H9 (cell line): ENCODE results near the gene ARHGAP15. TPM values are rescaled to one million over a fixed set of nuclear protein-coding genes. Genes with fewer than 3 reads are reported as not detected.

Experiments used
- DNase-seq: peaks from one replicate; pipeline ENCODE4 v3.0.0-alpha.2; 2017
- H2AFZ ChIP-seq: one replicate; pipeline ENCODE4 v1.6.1; 2013; ENCODE audit warnings: mild to moderate bottlenecking, low read length, control low read depth, moderate library complexity
- H2AK5ac ChIP-seq: 2 replicates; pipeline ENCODE4 v1.6.1; 2013; ENCODE audit warnings: low read length, control low read depth, mixed read lengths; ENCODE audit not compliant: insufficient read length
- H2BK120ac ChIP-seq: one replicate; pipeline ENCODE4 v1.6.1; 2013; ENCODE audit warnings: low read depth, mild to moderate bottlenecking, low read length, control low read depth, inconsistent platforms; ENCODE audit not compliant: poor library complexity, severe bottlenecking
- H2BK12ac ChIP-seq: 2 replicates; pipeline ENCODE4 v1.6.1; 2013; ENCODE audit warnings: low read length, control low read depth, mixed read lengths, low read depth; ENCODE audit not compliant: insufficient read length
- H2BK15ac ChIP-seq: 2 replicates; pipeline ENCODE4 v1.6.1; 2013; ENCODE audit warnings: low read depth, low read length, control low read depth
- H2BK20ac ChIP-seq: one replicate; pipeline ENCODE4 v1.6.1; 2013; ENCODE audit warnings: low read depth, mild to moderate bottlenecking, low read length, control low read depth, inconsistent platforms; ENCODE audit not compliant: poor library complexity, severe bottlenecking
- H2BK5ac ChIP-seq: 2 replicates; pipeline ENCODE4 v1.6.1; 2013; ENCODE audit warnings: low read length, control low read depth, mixed read lengths; ENCODE audit not compliant: insufficient read length
- H3K14ac ChIP-seq: 2 replicates; pipeline ENCODE4 v1.6.1; 2013; ENCODE audit warnings: low read length, control low read depth; ENCODE audit not compliant: insufficient read depth
- H3K18ac ChIP-seq: 2 replicates; pipeline ENCODE4 v1.6.1; 2013; ENCODE audit warnings: low read depth, mild to moderate bottlenecking, mixed read lengths, low read length, control low read depth; ENCODE audit not compliant: insufficient read length
- H3K23ac ChIP-seq: 2 replicates; pipeline ENCODE4 v1.6.1; 2013; ENCODE audit warnings: low read length, control low read depth, mixed read lengths, low read depth; ENCODE audit not compliant: insufficient read length
- H3K23me2 ChIP-seq: 2 replicates; pipeline ENCODE4 v1.6.1; 2013; ENCODE audit warnings: low read depth, mild to moderate bottlenecking, mixed read lengths, low read length, control low read depth; ENCODE audit not compliant: insufficient read length, poor library complexity, severe bottlenecking
- H3K27ac ChIP-seq: 2 replicates; pipeline ENCODE4 v1.5.1; 2013; ENCODE audit warnings: low read length, control low read depth, mixed read lengths, low read depth; ENCODE audit not compliant: insufficient read length
- H3K27me3 ChIP-seq: 2 replicates; pipeline ENCODE4 v1.6.1; 2013; ENCODE audit warnings: low read length, control low read depth, inconsistent platforms; ENCODE audit not compliant: insufficient read depth
- H3K4ac ChIP-seq: 2 replicates; pipeline ENCODE4 v1.6.1; 2013; ENCODE audit warnings: low read depth, mild to moderate bottlenecking, control low read depth, inconsistent platforms, low read length, moderate library complexity
- H3K4me1 ChIP-seq: 2 replicates; pipeline ENCODE4 v1.6.1; 2013; ENCODE audit warnings: low read length, control low read depth, inconsistent platforms; ENCODE audit not compliant: insufficient read depth
- H3K4me2 ChIP-seq: 2 replicates; pipeline ENCODE4 v1.6.1; 2013; ENCODE audit warnings: low read length, control low read depth, mixed read lengths; ENCODE audit not compliant: insufficient read length, insufficient read depth
- H3K56ac ChIP-seq: 2 replicates; pipeline ENCODE4 v1.6.1; 2013; ENCODE audit warnings: low read depth, mild to moderate bottlenecking, mixed read lengths, low read length, control low read depth; ENCODE audit not compliant: insufficient read length
- H3K79me1 ChIP-seq: 2 replicates; pipeline ENCODE4 v1.6.1; 2013; ENCODE audit warnings: low read depth, mild to moderate bottlenecking, moderate library complexity, low read length, control low read depth, inconsistent platforms; ENCODE audit not compliant: insufficient read depth, poor library complexity, severe bottlenecking
- H3K79me2 ChIP-seq: 2 replicates; pipeline ENCODE4 v1.6.1; 2013; ENCODE audit warnings: low read length, control low read depth, inconsistent platforms; ENCODE audit not compliant: insufficient read depth
- H3K9ac ChIP-seq: 2 replicates; pipeline ENCODE4 v1.6.1; 2013; ENCODE audit warnings: low read length, control low read depth, mixed read lengths; ENCODE audit not compliant: insufficient read length; ENCODE audit errors: extremely low read depth
- H3K9me3 ChIP-seq: one replicate; pipeline ENCODE4 v1.6.1; 2013; ENCODE audit warnings: low read depth, low read length, inconsistent platforms; ENCODE audit not compliant: control insufficient read depth
- H3T11ph ChIP-seq: one replicate; pipeline ENCODE4 v1.6.1; 2013; ENCODE audit warnings: mild to moderate bottlenecking, low read length, control low read depth, inconsistent platforms
- H4K20me1 ChIP-seq: one replicate; pipeline ENCODE4 v1.6.1; 2013; ENCODE audit not compliant: control insufficient read depth, insufficient read length, insufficient read depth
- H4K5ac ChIP-seq: 2 replicates; pipeline ENCODE4 v1.6.1; 2013; ENCODE audit warnings: low read depth, mild to moderate bottlenecking, mixed read lengths, low read length, control low read depth; ENCODE audit not compliant: insufficient read length
- H4K8ac ChIP-seq: replicated peaks from 2 replicates; pipeline ENCODE4 v1.6.1; 2013; ENCODE audit warnings: low read length, control low read depth, mixed read lengths, low read depth; ENCODE audit not compliant: insufficient read length
- H4K91ac ChIP-seq: 2 replicates; pipeline ENCODE4 v1.6.1; 2013; ENCODE audit warnings: low read depth, mild to moderate bottlenecking, moderate library complexity, mixed read lengths, low read length, control low read depth; ENCODE audit not compliant: insufficient read length
- H3K27ac Mint-ChIP-seq, 3 experiments: 2 replicates in 2 of 3; 3 replicates in 1 of 3; pipeline ENCODE4 v1.8.0; 2020 to 2021; ENCODE audit warnings: mixed read lengths in 3 of 3, mild to moderate bottlenecking in 1 of 3, moderate library complexity in 1 of 3
- H3K27me3 Mint-ChIP-seq: 2 replicates; pipeline ENCODE4 v1.8.0; 2021; ENCODE audit warnings: low read depth, mild to moderate bottlenecking, moderate library complexity, mixed read lengths
- H3K36me3 Mint-ChIP-seq, 3 experiments: 2 replicates in 2 of 3; 3 replicates in 1 of 3; pipeline ENCODE4 v1.8.0; 2020 to 2021; ENCODE audit warnings: low read depth in 3 of 3, mixed read lengths in 3 of 3; ENCODE audit not compliant: insufficient read depth in 1 of 3
- H3K4me1 Mint-ChIP-seq, 2 experiments: 2 replicates each; pipeline ENCODE4 v1.8.0; 2020; ENCODE audit warnings: mixed read lengths in 2 of 2
- H3K4me3 Mint-ChIP-seq, 2 experiments: 2 replicates in 1 of 2; 3 replicates in 1 of 2; pipeline ENCODE4 v1.8.0; 2020 to 2021; ENCODE audit warnings: mild to moderate bottlenecking in 2 of 2, mixed read lengths in 2 of 2, moderate library complexity in 1 of 2
- H3K9me3 Mint-ChIP-seq, 2 experiments: 2 replicates in 1 of 2; 3 replicates in 1 of 2; pipeline ENCODE4 v1.8.0; 2020; ENCODE audit warnings: mild to moderate bottlenecking in 2 of 2, mixed read lengths in 2 of 2, moderate library complexity in 1 of 2
- WGBS: extraction: QIAGEN DNeasy Blood & Tissue Kit; methylation state at CpG from one replicate; pipeline ENCODE4 v1.1.7; 2013; ENCODE audit warnings: missing lambda C conversion rate, low lambda C conversion rate, mixed read lengths; ENCODE audit not compliant: insufficient read length; ENCODE audit errors: extremely low coverage; 5-methylcytosine and 5-hydroxymethylcytosine counted together
- total RNA-seq: library from RNA; stranded (reverse); gene quantifications from 2 replicates; pipeline ENCODE4 v1.2.1, GENCODE V29; 2021
- TF ChIP-seq, protein P1 (sequence below): fragments of 200-600 bp; sonication (generic); conservative IDR thresholded peaks from 3 replicates; pipeline ENCODE4 v1.8.0; 2021; ENCODE audit warnings: antibody characterized with exemption, mild to moderate bottlenecking

The ARHGAP15 gene
- total RNA-seq, 1 experiment from 2014 or later: not detected

DNA sequence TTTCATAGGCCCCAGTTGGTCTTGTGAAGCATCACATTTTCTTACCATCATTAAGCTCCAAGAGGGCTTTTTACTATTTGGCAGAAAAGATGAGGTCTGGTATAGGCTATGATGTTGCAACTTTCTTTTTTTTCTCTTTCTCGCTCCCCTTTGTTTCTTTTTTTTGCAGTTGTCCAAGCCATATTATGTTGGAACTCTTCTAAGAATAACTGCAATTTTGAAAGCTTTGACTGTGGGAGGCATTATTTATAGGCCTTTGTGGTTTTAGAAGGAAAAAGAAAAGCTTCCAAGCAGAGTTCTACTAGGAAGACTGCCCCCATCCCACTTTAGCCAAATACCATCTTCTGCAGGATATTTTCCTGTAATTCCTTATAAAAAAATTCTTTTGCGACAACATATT, 571.6 kb downstream of the ARHGAP15 start:
- Histone ChIP-seq H3K9ac (no peak overlapping the region), H3K18ac (no peak overlapping the region), H2BK5ac (no peak overlapping the region), H3K79me2 (no peaks in the 10 kb centered on the region), H3K23ac (no peak overlapping the region), H3K4ac (no peak overlapping the region), H4K20me1 (no peaks in the 10 kb centered on the region), H2AFZ (no peak overlapping the region), H3T11ph (no peak overlapping the region), H2BK12ac (no peak overlapping the region), H2BK15ac (no peak overlapping the region), H3K23me2 (no peaks in the 10 kb centered on the region), H2BK120ac (no peak overlapping the region), H3K27ac (no peak overlapping the region), H3K14ac (no peak overlapping the region), H4K8ac (no peak overlapping the region), H2AK5ac (no peak overlapping the region), H3K4me1 (no peaks in the 10 kb centered on the region), H3K56ac (no peak overlapping the region), H3K9me3 (no peaks in the 10 kb centered on the region), H3K79me1 (no peaks in the 10 kb centered on the region), H4K5ac (no peak overlapping the region), H3K4me2 (no peak overlapping the region), H4K91ac (no peak overlapping the region), H2BK20ac (no peak overlapping the region), H3K27me3 (no peaks in the 10 kb centered on the region)
- Mint-ChIP-seq H3K36me3 (no peaks in the 10 kb centered on the region), H3K4me1 (peaks cover 7 to 10% of the 10 kb centered on the region in 2 experiments), H3K27ac (no peak overlapping the region), H3K4me3 (no peak overlapping the region), H3K27me3 (no peaks in the 10 kb centered on the region), H3K9me3 (no peaks in the 10 kb centered on the region)
- WGBS: no CpG with 5 or more reads among the region's 2 CpGs
- TF ChIP-seq, protein P1, sequence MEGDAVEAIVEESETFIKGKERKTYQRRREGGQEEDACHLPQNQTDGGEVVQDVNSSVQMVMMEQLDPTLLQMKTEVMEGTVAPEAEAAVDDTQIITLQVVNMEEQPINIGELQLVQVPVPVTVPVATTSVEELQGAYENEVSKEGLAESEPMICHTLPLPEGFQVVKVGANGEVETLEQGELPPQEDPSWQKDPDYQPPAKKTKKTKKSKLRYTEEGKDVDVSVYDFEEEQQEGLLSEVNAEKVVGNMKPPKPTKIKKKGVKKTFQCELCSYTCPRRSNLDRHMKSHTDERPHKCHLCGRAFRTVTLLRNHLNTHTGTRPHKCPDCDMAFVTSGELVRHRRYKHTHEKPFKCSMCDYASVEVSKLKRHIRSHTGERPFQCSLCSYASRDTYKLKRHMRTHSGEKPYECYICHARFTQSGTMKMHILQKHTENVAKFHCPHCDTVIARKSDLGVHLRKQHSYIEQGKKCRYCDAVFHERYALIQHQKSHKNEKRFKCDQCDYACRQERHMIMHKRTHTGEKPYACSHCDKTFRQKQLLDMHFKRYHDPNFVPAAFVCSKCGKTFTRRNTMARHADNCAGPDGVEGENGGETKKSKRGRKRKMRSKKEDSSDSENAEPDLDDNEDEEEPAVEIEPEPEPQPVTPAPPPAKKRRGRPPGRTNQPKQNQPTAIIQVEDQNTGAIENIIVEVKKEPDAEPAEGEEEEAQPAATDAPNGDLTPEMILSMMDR: no peak
- no peak for DNase-seq
